ENCODE data around the gene ARSB. TPM values are rescaled to one million over a fixed set of nuclear protein-coding genes. Genes with fewer than 3 reads are reported as not detected.

ARSB gene
- total RNA-seq, 2 donors from 2014 or later, result 28.1 TPM

GRCh38 chr5:78781611-78782286 is 203.4 kb downstream of the ARSB start:
- no peak overlapping the region for H3K4me3 Mint-ChIP-seq

DNA sequence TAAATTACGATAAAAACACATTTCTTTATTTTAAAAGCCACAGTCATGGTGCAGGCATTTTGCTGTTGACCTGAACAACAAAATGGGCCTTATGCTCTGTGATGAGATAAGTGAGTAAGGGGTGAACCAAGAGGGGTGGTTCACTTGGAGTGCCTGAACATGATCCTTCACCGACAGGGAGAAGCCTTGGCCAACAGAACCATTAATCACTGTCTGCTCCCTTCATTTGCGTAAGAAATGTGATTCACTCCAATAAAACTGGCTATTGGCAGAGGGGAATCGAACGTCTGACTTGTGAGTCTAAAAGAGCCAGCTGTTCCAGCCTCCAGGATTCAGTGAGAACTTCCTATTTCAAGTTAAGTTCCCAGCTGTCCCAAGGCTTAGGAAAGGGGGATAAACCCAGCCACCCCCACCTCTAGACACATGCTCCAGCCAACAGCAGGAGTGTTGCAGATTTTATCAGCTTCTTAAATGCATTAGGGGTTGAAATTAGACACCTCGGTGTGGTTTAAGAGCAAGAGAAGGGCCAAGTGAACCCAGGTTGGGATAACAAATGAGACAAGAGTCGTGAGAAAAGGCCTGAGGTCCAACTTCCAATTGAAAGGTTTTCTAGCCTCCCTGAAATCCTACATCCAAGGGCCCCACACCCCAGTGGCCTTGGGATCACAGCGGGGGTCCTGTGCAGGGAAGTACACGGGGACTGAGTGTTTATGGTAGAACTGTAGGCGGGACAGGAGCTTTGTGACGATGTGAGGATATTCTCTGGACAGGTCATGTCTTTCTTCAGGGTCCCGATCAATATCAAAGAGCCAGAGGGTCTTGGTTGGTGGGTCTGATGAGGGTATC is 205.1 kb downstream of the ARSB start:
- Mint-ChIP-seq H3K27me3 (ENCODE audit: insufficient read depth) (no peaks in the 10 kb centered on the region), H3K9me3 (peaks cover 7% of the 10 kb centered on the region), H3K36me3 (ENCODE audit: low read depth) (peaks cover 16% of the 10 kb centered on the region), H3K27ac (peak overlapping the region; percentile 4), H3K4me1 (peaks cover 26% of the 10 kb centered on the region), H3K4me3 (no peak overlapping the region)
- TF ChIP-seq, protein P1, sequence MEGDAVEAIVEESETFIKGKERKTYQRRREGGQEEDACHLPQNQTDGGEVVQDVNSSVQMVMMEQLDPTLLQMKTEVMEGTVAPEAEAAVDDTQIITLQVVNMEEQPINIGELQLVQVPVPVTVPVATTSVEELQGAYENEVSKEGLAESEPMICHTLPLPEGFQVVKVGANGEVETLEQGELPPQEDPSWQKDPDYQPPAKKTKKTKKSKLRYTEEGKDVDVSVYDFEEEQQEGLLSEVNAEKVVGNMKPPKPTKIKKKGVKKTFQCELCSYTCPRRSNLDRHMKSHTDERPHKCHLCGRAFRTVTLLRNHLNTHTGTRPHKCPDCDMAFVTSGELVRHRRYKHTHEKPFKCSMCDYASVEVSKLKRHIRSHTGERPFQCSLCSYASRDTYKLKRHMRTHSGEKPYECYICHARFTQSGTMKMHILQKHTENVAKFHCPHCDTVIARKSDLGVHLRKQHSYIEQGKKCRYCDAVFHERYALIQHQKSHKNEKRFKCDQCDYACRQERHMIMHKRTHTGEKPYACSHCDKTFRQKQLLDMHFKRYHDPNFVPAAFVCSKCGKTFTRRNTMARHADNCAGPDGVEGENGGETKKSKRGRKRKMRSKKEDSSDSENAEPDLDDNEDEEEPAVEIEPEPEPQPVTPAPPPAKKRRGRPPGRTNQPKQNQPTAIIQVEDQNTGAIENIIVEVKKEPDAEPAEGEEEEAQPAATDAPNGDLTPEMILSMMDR (conservative IDR thresholded peaks at IDR 0.05), result no peak
- H3K9ac ChIP-seq (ENCODE audit: extremely low read depth, low read length, poor library complexity, severe bottlenecking), result no peak overlapping the region
- no peaks in the 10 kb centered on the region for H3K27me3 ChIP-seq (ENCODE audit: control insufficient read depth, insufficient read depth, low read length, poor library complexity, severe bottlenecking)
- H3K4me3 ChIP-seq (ENCODE audit: low read length), result no peak overlapping the region
- DNase-seq, result no peak
- peaks cover 10% of the 10 kb centered on the region for H3K4me1 ChIP-seq (ENCODE audit: control insufficient read depth, insufficient read depth, low read length)
- WGBS, 2 experiments (ENCODE audit: insufficient coverage in 1 of 2, insufficient read length in 1 of 2), result 84 to 90% methylated on average over 6 to 12 of the region's 12 CpGs
- H3K27ac ChIP-seq (ENCODE audit: low read depth, low read length), result no peak overlapping the region
- H3K9me3 ChIP-seq (ENCODE audit: control insufficient read depth, low read length), result peaks cover 12% of the 10 kb centered on the region
- no peaks in the 10 kb centered on the region for H3K36me3 ChIP-seq (ENCODE audit: control insufficient read depth, insufficient read depth, low read length)

More at GRCh38 chr5:78781611-78782286, 203.4 kb downstream of the ARSB start:
- H3K27ac Mint-ChIP-seq, result no peak overlapping the region
- no peak overlapping the region for H3K9ac ChIP-seq (ENCODE audit: extremely low read depth, low read length, poor library complexity, severe bottlenecking)
- 88 to 91% methylated on average over 5 to 7 of the region's 7 CpGs for WGBS, 2 experiments (ENCODE audit: insufficient coverage in 1 of 2, insufficient read length in 1 of 2)
- DNase-seq, result no peak
- no peaks in the 10 kb centered on the region for H3K27me3 Mint-ChIP-seq (ENCODE audit: insufficient read depth)
- H3K4me3 ChIP-seq (ENCODE audit: low read length), result no peak overlapping the region
- TF ChIP-seq, protein P1 (conservative IDR thresholded peaks at IDR 0.05), result no peak
- H3K36me3 ChIP-seq (ENCODE audit: control insufficient read depth, insufficient read depth, low read length), result no peaks in the 10 kb centered on the region
- H3K27me3 ChIP-seq (ENCODE audit: control insufficient read depth, insufficient read depth, low read length, poor library complexity, severe bottlenecking), result no peaks in the 10 kb centered on the region
- H3K36me3 Mint-ChIP-seq (ENCODE audit: low read depth), result peaks cover 16% of the 10 kb centered on the region
- H3K27ac ChIP-seq (ENCODE audit: low read depth, low read length), result no peak overlapping the region
- peaks cover 9% of the 10 kb centered on the region for H3K9me3 ChIP-seq (ENCODE audit: control insufficient read depth, low read length)
- H3K4me1 ChIP-seq (ENCODE audit: control insufficient read depth, insufficient read depth, low read length), result peaks cover 10% of the 10 kb centered on the region
- H3K4me1 Mint-ChIP-seq, result peaks cover 26% of the 10 kb centered on the region
- peaks cover 6% of the 10 kb centered on the region for H3K9me3 Mint-ChIP-seq

- H3K27me3 ChIP-seq (ENCODE audit: control insufficient read depth, insufficient read depth, low read length, poor library complexity, severe bottlenecking), result no peaks in the 10 kb centered on the region
- peaks cover 8% of the 10 kb centered on the region for H3K9me3 ChIP-seq (ENCODE audit: control insufficient read depth, low read length)
- H3K4me1 ChIP-seq (ENCODE audit: control insufficient read depth, insufficient read depth, low read length), result peaks cover 10% of the 10 kb centered on the region
- H3K4me3 Mint-ChIP-seq, result no peak overlapping the region
- H3K27me3 Mint-ChIP-seq (ENCODE audit: insufficient read depth), result no peaks in the 10 kb centered on the region
- no peak for DNase-seq
- H3K4me3 ChIP-seq (ENCODE audit: low read length), result no peak overlapping the region
- H3K36me3 ChIP-seq (ENCODE audit: control insufficient read depth, insufficient read depth, low read length), result no peaks in the 10 kb centered on the region
- peaks cover 16% of the 10 kb centered on the region for H3K36me3 Mint-ChIP-seq (ENCODE audit: low read depth)
- H3K27ac ChIP-seq (ENCODE audit: low read depth, low read length), result no peak overlapping the region
- H3K27ac Mint-ChIP-seq, result peak overlapping the region; percentile 4
- peaks cover 7% of the 10 kb centered on the region for H3K9me3 Mint-ChIP-seq
- peaks cover 28% of the 10 kb centered on the region for H3K4me1 Mint-ChIP-seq
- TF ChIP-seq, protein P1 (conservative IDR thresholded peaks at IDR 0.05), result no peak
- 96 to 100% methylated on average over 3 to 4 of the region's 4 CpGs for WGBS, 2 experiments (ENCODE audit: insufficient coverage in 1 of 2, insufficient read length in 1 of 2)
- no peak overlapping the region for H3K9ac ChIP-seq (ENCODE audit: extremely low read depth, low read length, poor library complexity, severe bottlenecking)
These were observed 205.8 kb downstream of the ARSB start for GRCh38 chr5:78779262-78779661.

Measured in endodermal cell (in vitro differentiated cells).